Skeletal muscle tissue (tissue), 4 donors: Measurements from ENCODE around the gene MARCHF3. TPM values are rescaled to one million over a fixed set of nuclear protein-coding genes. Genes with fewer than 3 reads are reported as not detected.

Source experiments
- H3K27ac ChIP-seq: one replicate; pipeline ENCODE4 v1.7.0; 2013; ENCODE audit warnings: mild to moderate bottlenecking, low read depth, low read length, inconsistent platforms
- H3K27me3 ChIP-seq, 3 donors: one replicate each; pipeline ENCODE4 v1.7.0; 2013; ENCODE audit warnings: low read length in 3 of 3; ENCODE audit not compliant: control insufficient read depth in 3 of 3, insufficient read depth in 3 of 3
- H3K36me3 ChIP-seq, 3 donors: one replicate each; pipeline ENCODE4 v1.7.0; 2013; ENCODE audit warnings: low read length in 3 of 3; ENCODE audit not compliant: control insufficient read depth in 3 of 3, insufficient read depth in 3 of 3
- H3K4me1 ChIP-seq, 3 donors: one replicate each; pipeline ENCODE4 v1.7.0; 2013; ENCODE audit warnings: low read length in 3 of 3, mild to moderate bottlenecking in 3 of 3; ENCODE audit not compliant: control insufficient read depth in 3 of 3, insufficient read depth in 3 of 3
- H3K4me3 ChIP-seq, 3 donors: one replicate each; pipeline ENCODE4 v1.7.0; 2013; ENCODE audit warnings: low read length in 3 of 3
- H3K9ac ChIP-seq, 3 donors: one replicate each; pipeline ENCODE4 v1.7.0; 2013; ENCODE audit warnings: low read length in 3 of 3, mild to moderate bottlenecking in 3 of 3, moderate library complexity in 2 of 3, low read depth in 1 of 3
- H3K9me3 ChIP-seq, 3 donors: one replicate each; pipeline ENCODE4 v1.7.0; 2013; ENCODE audit warnings: low read length in 3 of 3; ENCODE audit not compliant: control insufficient read depth in 3 of 3
- total RNA-seq: library from RNA; depleted of rRNA; stranded (reverse); fragments of >200 nt; gene quantifications from one replicate; pipeline ENCODE4 v1.2.3, GENCODE V29; 2014
- donor health status: Osteomylitis.

Gene MARCHF3
- total RNA-seq, 1 donor from 2014 or later, result 18.8 TPM

GRCh38 chr5:126994485-126994884 is 35.9 kb downstream of the MARCHF3 start:
- H3K27me3 ChIP-seq, result no peaks in the 10 kb centered on the region
- H3K4me1 ChIP-seq, result peaks cover 17 to 21% (median 19%) of the 10 kb centered on the region in 3 donors
- no peaks in the 10 kb centered on the region for H3K36me3 ChIP-seq
- no peak overlapping the region for H3K4me3 ChIP-seq
- no peak overlapping the region for H3K9ac ChIP-seq
- H3K9me3 ChIP-seq, result no peaks in the 10 kb centered on the region
- H3K27ac ChIP-seq, result no peak overlapping the region

DNA sequence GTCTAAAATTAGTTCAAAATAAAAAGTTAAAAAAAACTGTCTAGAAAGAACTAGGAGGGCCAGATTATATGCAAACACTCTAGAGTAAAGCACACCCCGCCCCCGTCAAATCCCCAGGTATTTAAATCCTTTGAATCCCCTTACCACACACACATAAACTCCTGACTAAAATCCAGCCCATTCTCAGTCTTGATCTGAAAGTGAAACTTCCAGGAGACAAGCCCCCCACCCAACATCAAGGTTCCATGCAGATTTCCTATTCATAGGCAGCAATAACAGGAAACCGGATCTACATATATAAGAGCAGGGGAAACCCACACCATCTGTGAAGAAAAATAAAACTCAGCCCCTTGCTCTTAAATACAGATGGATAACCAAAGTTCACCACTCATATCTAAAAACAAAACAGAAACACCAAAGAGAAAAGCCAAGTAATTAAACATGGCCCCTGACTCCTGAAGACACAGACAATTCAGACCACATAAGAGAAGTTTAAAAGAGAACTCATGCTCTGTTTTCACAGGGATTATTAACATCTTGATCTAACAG is 42.3 kb downstream of the MARCHF3 start:
- H3K27ac ChIP-seq, result no peak overlapping the region
- H3K4me1 ChIP-seq, result peaks cover 3 to 9% (median 7%) of the 10 kb centered on the region in 3 donors
- H3K4me3 ChIP-seq, result no peak overlapping the region
- H3K9ac ChIP-seq, result no peak overlapping the region
- H3K27me3 ChIP-seq, result no peaks in the 10 kb centered on the region
- no peaks in the 10 kb centered on the region for H3K36me3 ChIP-seq
- no peaks in the 10 kb centered on the region for H3K9me3 ChIP-seq

DNA sequence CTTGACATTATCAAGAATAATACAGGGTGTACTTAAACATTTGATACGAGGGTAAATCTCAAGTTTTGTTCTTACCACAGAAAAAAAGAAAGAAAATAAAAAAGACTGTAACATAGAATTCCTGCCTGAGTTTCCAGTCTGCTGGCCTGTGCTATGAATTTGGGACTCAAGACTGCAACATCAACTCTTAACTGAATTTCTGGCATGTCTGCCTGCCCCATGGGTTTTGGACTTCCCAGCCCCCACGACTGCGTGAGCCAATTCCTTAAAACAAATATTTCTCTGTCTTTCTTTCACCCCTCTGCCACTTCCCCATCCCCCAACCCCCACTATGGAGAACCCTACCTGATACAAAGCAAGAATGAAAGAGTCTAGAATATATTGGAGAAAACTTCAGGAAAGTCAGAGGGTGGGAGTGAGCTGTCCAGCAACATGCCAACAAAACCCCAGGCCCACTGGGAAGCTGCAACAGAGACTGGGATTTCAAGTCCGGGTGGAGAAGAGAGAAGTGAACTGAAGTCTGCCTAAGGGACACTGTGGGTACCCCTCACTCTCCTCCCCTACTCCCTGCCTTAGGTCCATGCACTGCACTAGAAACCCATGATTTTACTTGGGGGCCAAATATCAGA is 43.0 kb downstream of the MARCHF3 start:
- Histone ChIP-seq H3K27me3 (no peaks in the 10 kb centered on the region), H3K4me3 (no peak overlapping the region), H3K27ac (no peak overlapping the region), H3K36me3 (no peaks in the 10 kb centered on the region), H3K9me3 (no peaks in the 10 kb centered on the region), H3K9ac (no peak overlapping the region), H3K4me1 (peaks cover 5 to 13% (median 13%) of the 10 kb centered on the region in 3 donors)

- Histone ChIP-seq H3K9me3 (no peaks in the 10 kb centered on the region), H3K27ac (no peak overlapping the region), H3K36me3 (no peaks in the 10 kb centered on the region), H3K4me1 (peaks cover 5 to 19% (median 19%) of the 10 kb centered on the region in 3 donors), H3K27me3 (no peaks in the 10 kb centered on the region), H3K9ac (no peak overlapping the region), H3K4me3 (no peak overlapping the region)
Measured at GRCh38 chr5:126984632-126985031, 45.7 kb downstream of the MARCHF3 start.

DNA sequence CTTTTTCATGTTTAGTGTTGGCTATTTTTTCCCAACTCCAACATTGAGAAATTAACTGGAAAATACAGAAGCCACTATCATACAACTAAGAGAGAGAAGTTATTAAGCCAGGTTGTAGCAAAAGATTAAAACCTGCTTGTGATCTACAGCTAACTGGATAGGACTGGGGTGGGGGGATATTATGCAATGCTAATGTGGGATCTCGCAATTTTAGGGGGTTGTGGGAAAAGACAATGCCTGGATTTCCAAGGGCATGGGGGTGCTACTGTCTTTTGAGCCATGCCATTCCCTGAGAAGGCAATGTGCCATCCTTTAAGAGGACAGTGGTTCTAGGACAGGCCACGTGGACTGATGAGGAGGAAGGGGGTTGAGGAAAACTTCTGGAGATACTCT is 46.5 kb downstream of the MARCHF3 start:
- H3K9ac ChIP-seq, result no peak overlapping the region
- H3K4me3 ChIP-seq, result no peak overlapping the region
- peaks cover 5 to 19% (median 19%) of the 10 kb centered on the region in 3 donors for H3K4me1 ChIP-seq
- no peak overlapping the region for H3K27ac ChIP-seq
- no peaks in the 10 kb centered on the region for H3K9me3 ChIP-seq
- H3K36me3 ChIP-seq, result no peaks in the 10 kb centered on the region
- no peaks in the 10 kb centered on the region for H3K27me3 ChIP-seq

- no peaks in the 10 kb centered on the region for H3K27me3 ChIP-seq
- peak overlapping the region; percentile 38 for H3K27ac ChIP-seq
- H3K9me3 ChIP-seq, result no peaks in the 10 kb centered on the region
Measured at GRCh38 chr5:126982926-126983873, 47.2 kb downstream of the MARCHF3 start.

DNA sequence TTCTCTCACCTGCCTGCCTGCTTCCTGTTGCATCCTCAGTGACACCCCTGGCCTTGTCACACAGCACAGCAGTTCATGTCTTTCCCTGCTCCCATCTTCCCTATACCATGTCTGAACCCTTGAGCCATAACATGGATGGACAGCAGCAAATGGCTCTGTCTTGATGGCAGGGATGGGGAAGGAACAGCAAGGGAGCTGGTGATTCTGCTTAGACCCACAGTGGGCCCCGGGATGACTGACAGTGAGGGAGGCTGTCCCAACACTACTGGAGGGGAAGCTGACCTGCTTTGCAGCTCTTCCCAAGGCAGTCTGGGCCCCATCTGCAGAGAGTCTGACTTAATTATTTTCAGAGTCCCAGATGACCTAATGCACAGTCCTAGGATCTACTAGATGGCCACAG is 48.2 kb downstream of the MARCHF3 start:
- Histone ChIP-seq H3K36me3 (no peaks in the 10 kb centered on the region), H3K4me3 (no peak overlapping the region), H3K27ac (no peak overlapping the region), H3K9me3 (no peaks in the 10 kb centered on the region), H3K9ac (no peak overlapping the region), H3K27me3 (no peaks in the 10 kb centered on the region), H3K4me1 (peaks cover 5 to 19% (median 19%) of the 10 kb centered on the region in 3 donors)

More at GRCh38 chr5:126982926-126983873, 47.2 kb downstream of the MARCHF3 start:
- Histone ChIP-seq H3K4me3 (no peak overlapping the region), H3K4me1 (peaks cover 5 to 19% (median 19%) of the 10 kb centered on the region in 3 donors), H3K36me3 (no peaks in the 10 kb centered on the region), H3K9ac (no peak overlapping the region)

- H3K27me3 ChIP-seq, result no peaks in the 10 kb centered on the region
- H3K9me3 ChIP-seq, result no peaks in the 10 kb centered on the region
- no peak overlapping the region for H3K27ac ChIP-seq
- peaks cover 5 to 21% (median 19%) of the 10 kb centered on the region in 3 donors for H3K4me1 ChIP-seq
- H3K4me3 ChIP-seq, result no peak overlapping the region
- H3K36me3 ChIP-seq, result no peaks in the 10 kb centered on the region
- H3K9ac ChIP-seq, result no peak overlapping the region
Measured at GRCh38 chr5:126981701-126982100, 48.7 kb downstream of the MARCHF3 start.

DNA sequence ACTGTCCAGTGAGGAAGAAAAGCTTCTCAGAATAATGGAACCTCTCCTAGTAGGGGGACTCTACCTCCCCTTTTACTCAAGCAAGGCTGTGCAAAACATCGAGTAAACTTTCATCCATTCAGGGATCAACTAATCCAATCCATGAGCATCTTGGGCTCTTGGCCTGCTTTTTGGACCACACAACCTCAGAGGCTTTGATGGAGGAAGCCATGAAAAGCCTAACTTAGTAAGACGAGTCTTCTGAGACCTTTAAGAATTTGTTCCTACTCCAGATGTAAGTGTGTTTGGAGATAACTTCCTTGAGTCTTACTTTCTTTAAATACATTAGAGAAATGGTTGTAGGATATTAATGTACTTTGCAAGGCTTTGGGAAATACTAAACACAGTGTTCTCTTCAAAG is 49.1 kb downstream of the MARCHF3 start:
- Histone ChIP-seq H3K36me3 (no peaks in the 10 kb centered on the region), H3K9ac (no peak overlapping the region), H3K4me3 (no peak overlapping the region), H3K9me3 (no peaks in the 10 kb centered on the region), H3K4me1 (peaks cover 5 to 26% (median 19%) of the 10 kb centered on the region in 3 donors), H3K27me3 (no peaks in the 10 kb centered on the region), H3K27ac (no peak overlapping the region)

DNA sequence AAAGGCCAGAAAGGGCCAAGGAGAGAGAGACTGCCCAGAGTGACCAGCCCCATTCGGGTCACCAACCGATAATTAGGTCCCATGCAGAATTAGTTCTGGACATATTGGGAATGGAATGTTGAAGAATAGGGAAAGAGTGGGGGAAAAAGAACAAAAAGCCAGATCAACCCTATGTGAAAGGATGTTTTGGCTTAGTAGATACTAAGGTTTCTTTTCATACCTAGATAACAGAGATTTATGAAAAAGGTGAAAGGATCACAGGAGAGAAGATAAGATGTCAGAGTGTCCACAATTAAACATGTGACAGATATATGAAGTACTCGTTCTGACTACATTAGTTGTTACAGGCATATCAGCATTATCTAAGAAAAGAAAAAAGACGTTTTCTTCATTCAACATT is 52.1 kb downstream of the MARCHF3 start:
- no peaks in the 10 kb centered on the region for H3K9me3 ChIP-seq
- H3K9ac ChIP-seq, result no peak overlapping the region
- H3K27me3 ChIP-seq, result no peaks in the 10 kb centered on the region
- no peaks in the 10 kb centered on the region for H3K36me3 ChIP-seq
- H3K4me1 ChIP-seq, result peaks cover 4 to 25% (median 17%) of the 10 kb centered on the region in 3 donors
- H3K27ac ChIP-seq, result no peak overlapping the region
- no peak overlapping the region for H3K4me3 ChIP-seq
